Natural killer cell (primary cell): ENCODE data around the gene MRPL36. TPM values are rescaled to one million over a fixed set of nuclear protein-coding genes. Genes with fewer than 3 reads are reported as not detected.

Source experiments
- ATAC-seq, 3 donors: fragments of 150-1000 bp in 2 of 3; fragments of 200-7000 bp in 1 of 3; cut with Tn5 transposase; 1 replicate in 1 of 3; 2 replicates in 2 of 3; pipeline ENCODE4 v1.10.0; 2021; ENCODE audit warnings: mild to moderate bottlenecking in 2 of 3, moderate library complexity in 2 of 3
- DNase-seq, 2 donors: peaks; one replicate each; pipeline versions ENCODE4 v3.0.0 to v3.0.0-alpha.2; 2013 to 2021; ENCODE audit warnings: mixed read lengths in 1 of 2
- H3K27ac ChIP-seq: one replicate; pipeline ENCODE4 v1.5.1; 2013; ENCODE audit warnings: mild to moderate bottlenecking, low read length
- H3K27me3 ChIP-seq: one replicate; pipeline ENCODE4 v1.6.1; 2013; ENCODE audit warnings: low read length; ENCODE audit not compliant: control insufficient read depth, insufficient read depth
- H3K36me3 ChIP-seq: one replicate; pipeline ENCODE4 v1.6.1; 2013; ENCODE audit warnings: low read length; ENCODE audit not compliant: control insufficient read depth, insufficient read depth
- H3K4me1 ChIP-seq: one replicate; pipeline ENCODE4 v1.6.1; 2013; ENCODE audit warnings: low read length; ENCODE audit not compliant: control insufficient read depth, insufficient read depth
- H3K4me3 ChIP-seq: one replicate; pipeline ENCODE4 v1.5.1; 2013; ENCODE audit warnings: low read length
- H3K9me3 ChIP-seq: one replicate; pipeline ENCODE4 v1.6.1; 2013; ENCODE audit warnings: low read length; ENCODE audit not compliant: control insufficient read depth, insufficient read depth
- H3K27ac Mint-ChIP-seq, 2 donors: one replicate each; pipeline ENCODE4 v1.8.0; 2022; ENCODE audit warnings: mild to moderate bottlenecking in 2 of 2, mixed read lengths in 2 of 2, moderate library complexity in 1 of 2
- H3K27me3 Mint-ChIP-seq, 2 donors: one replicate each; pipeline ENCODE4 v1.8.0; 2022; ENCODE audit warnings: low read depth in 2 of 2, mixed read lengths in 2 of 2
- H3K36me3 Mint-ChIP-seq: one replicate; pipeline ENCODE4 v1.8.0; 2022; ENCODE audit warnings: mixed read lengths
- H3K4me1 Mint-ChIP-seq, 2 donors: one replicate each; pipeline ENCODE4 v1.8.0; 2022; ENCODE audit warnings: mixed read lengths in 2 of 2
- H3K4me3 Mint-ChIP-seq: one replicate; pipeline ENCODE4 v1.8.0; 2022; ENCODE audit warnings: mild to moderate bottlenecking, moderate library complexity, mixed read lengths
- H3K9me3 Mint-ChIP-seq, 2 donors: one replicate each; pipeline ENCODE4 v1.8.0; 2022; ENCODE audit warnings: mixed read lengths in 2 of 2
- CTCF ChIP-seq: fragments of 200-600 bp; IDR thresholded peaks from one replicate; pipeline ENCODE4 v1.8.0; 2022; ENCODE audit warnings: antibody characterized with exemption
- WGBS: methylation state at CpG from one replicate; pipeline ENCODE4 v1.1.7; 2013; ENCODE audit warnings: missing lambda C conversion rate; ENCODE audit not compliant: insufficient coverage; 5-methylcytosine and 5-hydroxymethylcytosine counted together
- intact Hi-C: fragments of 100-400 bp; cut with micrococcal nuclease; formaldehyde crosslinking; loops from one replicate; pipeline ENCODE4 v1.14.2; 2022
- total RNA-seq, 4 donors: library from RNA; stranded (reverse); fragments of 120-200 nt in 1 of 4; gene quantifications; one replicate each; pipeline versions ENCODE4 v1.2.3 to v1.2.4, GENCODE V29; 2013 to 2022

Gene MRPL36
- total RNA-seq, 3 donors from 2014 or later (not counting 1 experiment from before 2014, with no cell fraction given): 14.1 to 21.2 (median 17.1) TPM

DNA sequence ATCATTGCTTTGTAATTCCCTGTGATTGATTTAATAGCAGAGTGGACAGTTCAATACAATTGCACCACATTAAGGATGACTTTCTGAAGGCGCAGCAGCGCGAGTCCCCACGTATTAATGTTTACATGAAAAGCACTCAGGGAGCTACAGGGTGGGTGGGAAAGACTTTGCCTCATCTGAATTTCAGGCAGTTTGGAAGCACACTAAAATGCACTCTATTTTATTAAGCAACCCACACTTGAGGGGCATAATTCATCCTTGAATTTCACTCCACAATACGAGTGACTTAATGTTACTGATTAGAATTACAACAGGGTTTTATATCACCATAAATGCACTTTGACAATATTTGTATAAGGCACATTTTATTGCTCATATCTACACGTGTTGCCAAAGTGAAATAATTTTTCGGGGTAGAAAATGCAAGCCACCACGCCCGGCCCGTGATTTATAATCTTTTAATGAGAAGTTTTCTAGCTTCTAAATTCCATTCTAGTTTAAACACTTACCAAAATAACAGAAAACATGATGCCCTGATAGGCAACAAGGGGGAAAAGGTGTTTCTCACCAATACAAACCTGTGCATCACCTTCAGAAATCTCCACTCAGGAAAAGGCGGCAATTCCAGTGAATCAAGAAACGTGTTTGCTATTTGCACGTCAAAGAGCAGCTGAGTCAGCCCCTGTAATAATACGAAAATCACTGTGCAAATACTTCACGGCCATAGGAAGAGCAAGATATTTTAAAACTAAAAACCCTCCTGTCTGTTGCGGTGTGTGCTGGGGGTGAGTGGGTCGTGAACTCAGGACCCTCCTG, 42.6 kb upstream of the MRPL36 start:
- intact Hi-C loops: no loop called here
- 89% methylated on average over 15 of the region's 17 CpGs for WGBS
- no peak for TF ChIP-seq CTCF

GRCh38 chr5:1840741-1841521, 41.3 kb upstream of the MRPL36 start:
- intact Hi-C loops: no loop called here
- Histone ChIP-seq H3K27ac (no peak overlapping the region), H3K27me3 (peaks cover 5% of the 10 kb centered on the region), H3K4me3 (no peak overlapping the region), H3K36me3 (no peaks in the 10 kb centered on the region), H3K9me3 (no peaks in the 10 kb centered on the region), H3K4me1 (no peaks in the 10 kb centered on the region)
- H3K9me3 Mint-ChIP-seq: no peaks in the 10 kb centered on the region
- no peak for DNase-seq
- H3K36me3 Mint-ChIP-seq: no peaks in the 10 kb centered on the region
- no peak for TF ChIP-seq CTCF
- WGBS: 49% methylated on average over 31 of the region's 31 CpGs
- no peaks in the 10 kb centered on the region for H3K4me1 Mint-ChIP-seq
- no peak for ATAC-seq
- peaks cover 6% of the 10 kb centered on the region in 2 donors for H3K27me3 Mint-ChIP-seq
- no peak overlapping the region for H3K27ac Mint-ChIP-seq
- no peak overlapping the region for H3K4me3 Mint-ChIP-seq

More for the DNA sequence above, 42.6 kb upstream of the MRPL36 start:
- DNase-seq (no peak), ATAC-seq (no peak)
- Histone ChIP-seq H3K4me1 (no peaks in the 10 kb centered on the region), H3K4me3 (no peak overlapping the region), H3K27ac (no peak overlapping the region), H3K27me3 (peaks cover 5% of the 10 kb centered on the region), H3K9me3 (no peaks in the 10 kb centered on the region), H3K36me3 (no peaks in the 10 kb centered on the region)
- H3K9me3 Mint-ChIP-seq: no peaks in the 10 kb centered on the region
- H3K4me3 Mint-ChIP-seq: no peak overlapping the region
- H3K27ac Mint-ChIP-seq: no peak overlapping the region
- H3K27me3 Mint-ChIP-seq: peaks cover 6% of the 10 kb centered on the region in 2 donors
- no peaks in the 10 kb centered on the region for H3K36me3 Mint-ChIP-seq
- H3K4me1 Mint-ChIP-seq: no peaks in the 10 kb centered on the region

- no peak for DNase-seq
- no peak overlapping the region for H3K4me3 ChIP-seq
- no peak overlapping the region for H3K27ac Mint-ChIP-seq
- H3K36me3 ChIP-seq: no peaks in the 10 kb centered on the region
- no peaks in the 10 kb centered on the region for H3K9me3 ChIP-seq
- no peak overlapping the region for H3K4me3 Mint-ChIP-seq
- 87% methylated on average over 20 of the region's 20 CpGs for WGBS
- intact Hi-C loops: no loop called here
- no peak for TF ChIP-seq CTCF
- H3K27ac ChIP-seq: no peak overlapping the region
- H3K27me3 ChIP-seq: peaks cover 5% of the 10 kb centered on the region
- peaks cover 6% of the 10 kb centered on the region in 2 donors for H3K27me3 Mint-ChIP-seq
- no peak for ATAC-seq
- H3K4me1 Mint-ChIP-seq: no peaks in the 10 kb centered on the region
- H3K9me3 Mint-ChIP-seq: no peaks in the 10 kb centered on the region
- no peaks in the 10 kb centered on the region for H3K4me1 ChIP-seq
- no peaks in the 10 kb centered on the region for H3K36me3 Mint-ChIP-seq
Measured at GRCh38 chr5:1840071-1840547, 40.5 kb upstream of the MRPL36 start.
